ENCODE results near the gene INPP1. TPM values are rescaled to one million over a fixed set of nuclear protein-coding genes. Genes with fewer than 3 reads are reported as not detected.

Gene INPP1
- total and polyA plus RNA-seq, 2 of the 8 experiments (the other 6 are each of a cell fraction or from before 2014, with no cell fraction given), result 0.88 to 3.0 TPM

DNA sequence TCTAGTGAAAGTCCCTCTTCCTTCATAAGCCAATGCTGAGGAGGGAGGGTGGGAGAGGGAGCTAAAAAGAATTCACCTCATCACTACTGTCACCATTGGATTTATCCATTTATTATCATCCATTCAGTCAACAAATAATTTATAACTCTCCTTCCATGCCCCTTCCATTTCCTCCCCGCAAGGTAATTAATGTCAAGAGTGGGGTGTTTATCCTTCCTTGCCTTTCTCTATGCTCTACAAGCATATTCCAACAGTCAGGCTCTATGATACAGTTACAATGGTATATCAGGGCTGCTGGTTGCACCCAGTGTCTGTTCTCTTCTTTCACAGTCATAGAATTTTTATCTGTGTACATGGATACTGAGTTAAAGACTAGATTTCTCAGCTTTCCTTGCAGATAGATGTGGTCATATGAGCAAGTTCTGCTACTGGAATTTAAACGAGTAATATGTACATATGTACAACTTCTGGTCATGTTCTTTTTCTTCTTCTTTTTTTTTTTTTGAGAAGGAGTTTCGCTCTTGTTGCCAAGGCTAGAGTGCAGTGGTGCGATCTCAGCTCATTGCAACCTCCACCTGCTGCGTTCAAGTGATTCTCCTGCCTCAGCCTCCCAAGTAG, 59.7 kb downstream of the INPP1 start:
- POLR2A ChIA-PET (ENCODE audit: partially characterized antibody), result no interaction called here
- CTCF ChIA-PET (ENCODE audit: partially characterized antibody), result no interaction called here
- no peaks in the 10 kb centered on the region for H3K79me2 ChIP-seq (ENCODE audit: control insufficient read depth in 1 of 2, insufficient read depth in 2 of 2, low read length in 2 of 2)
- H3K9me3 ChIP-seq (ENCODE audit: insufficient read depth in 2 of 2, low read depth in 1 of 2, low read length in 1 of 2), result no peaks in the 10 kb centered on the region
- no peaks in the 10 kb centered on the region for H3K36me3 ChIP-seq (ENCODE audit: control insufficient read depth in 2 of 4, insufficient read depth in 4 of 4, low read length in 3 of 4)
- H3K4me1 ChIP-seq (replicated peaks in 1 of 4; ENCODE audit: control insufficient read depth in 3 of 4, insufficient read depth in 4 of 4, low read length in 3 of 4), result peaks cover 3 to 6% (median 4%) of the 10 kb centered on the region in 4 experiments; a peak in 6 of 7 replicates
- H2BK12ac ChIP-seq (ENCODE audit: low read depth, low read length), result no peak overlapping the region
- H3K14ac ChIP-seq (ENCODE audit: insufficient read length), result no peak overlapping the region
- H3K4me3 ChIP-seq (ENCODE audit: extremely low read depth in 1 of 4, insufficient read depth in 2 of 4, low read depth in 3 of 4, low read length in 4 of 4), result no peak overlapping the region
- no peak overlapping the region for H3K4me2 ChIP-seq (ENCODE audit: insufficient read depth in 1 of 2, low read depth in 2 of 2, low read length in 2 of 2)
- DNase-seq (ENCODE audit: low read depth in 1 of 2, low spot score in 2 of 2), result no peak
- no peak overlapping the region for H2BK120ac ChIP-seq (replicated peaks; ENCODE audit: low read depth, low read length)
- H3K27me3 ChIP-seq (replicated peaks in 1 of 4; ENCODE audit: control insufficient read depth in 3 of 4, extremely low read depth in 1 of 4, insufficient read depth in 3 of 4, low read length in 3 of 4), result peaks cover 2 to 12% (median 10%) of the 10 kb centered on the region in 4 experiments; a peak in 6 of 7 replicates
- H3K23me2 ChIP-seq (ENCODE audit: low read depth, low read length), result peaks cover 6% of the 10 kb centered on the region; the same call in 1 of the 2 replicates
- H2BK20ac ChIP-seq (ENCODE audit: low read length), result no peak overlapping the region
- no peak overlapping the region for H2BK5ac ChIP-seq (ENCODE audit: low read depth, low read length)
- H4K8ac ChIP-seq (ENCODE audit: extremely low read depth, insufficient read depth, low read length), result no peak overlapping the region
- no peak overlapping the region for H2AFZ ChIP-seq (ENCODE audit: low read length)
- H3K9ac ChIP-seq (replicated peaks in 1 of 4; ENCODE audit: extremely low read depth in 1 of 4, low read depth in 3 of 4, low read length in 3 of 4), result no peak overlapping the region
- no peak overlapping the region for H2BK15ac ChIP-seq (ENCODE audit: low read length)
- H3K18ac ChIP-seq (ENCODE audit: extremely low read depth, low read length), result no peak overlapping the region
- H3K27ac ChIP-seq (ENCODE audit: low read depth, low read length), result no peak overlapping the region
- FAIRE-seq, result no peak
- H4K91ac ChIP-seq (replicated peaks; ENCODE audit: insufficient read length, low read length), result no peak overlapping the region
- H3K79me1 ChIP-seq (ENCODE audit: low read depth, low read length), result no peaks in the 10 kb centered on the region
- no peak overlapping the region for H2AK5ac ChIP-seq (ENCODE audit: low read depth, low read length)
- H3K23ac ChIP-seq (ENCODE audit: insufficient read length), result no peak overlapping the region
- WGBS, 2 experiments (ENCODE audit: extremely low coverage in 1 of 2, insufficient coverage in 1 of 2, insufficient read length in 1 of 2, insufficient replicate concordance in 2 of 2, low coverage in 1 of 2, low lambda C conversion rate in 2 of 2, missing lambda C conversion rate in 1 of 2), result 78% methylated on average over 4 of the region's 5 CpGs; no CpG with 5 or more reads in 1 of the 2 experiments
- H3K4ac ChIP-seq (replicated peaks; ENCODE audit: insufficient read length, low read depth, low read length), result no peak overlapping the region
- H4K5ac ChIP-seq (ENCODE audit: insufficient read length, low read depth, low read length), result no peak overlapping the region
- H3K56ac ChIP-seq (replicated peaks; ENCODE audit: insufficient read length, low read depth, low read length), result no peak overlapping the region
- no peak for TF ChIP-seq SIN3A (conservative IDR thresholded peaks at IDR 0.05 in 1 of 2, IDR thresholded peaks at IDR 0.05 in 1 of 2; ENCODE audit: low read depth in 1 of 2, low read length in 2 of 2)
- no peak for TF ChIP-seq FOSL1 (IDR thresholded peaks at IDR 0.05; ENCODE audit: insufficient read depth, low read depth, low read length)
- TF ChIP-seq, protein P1, sequence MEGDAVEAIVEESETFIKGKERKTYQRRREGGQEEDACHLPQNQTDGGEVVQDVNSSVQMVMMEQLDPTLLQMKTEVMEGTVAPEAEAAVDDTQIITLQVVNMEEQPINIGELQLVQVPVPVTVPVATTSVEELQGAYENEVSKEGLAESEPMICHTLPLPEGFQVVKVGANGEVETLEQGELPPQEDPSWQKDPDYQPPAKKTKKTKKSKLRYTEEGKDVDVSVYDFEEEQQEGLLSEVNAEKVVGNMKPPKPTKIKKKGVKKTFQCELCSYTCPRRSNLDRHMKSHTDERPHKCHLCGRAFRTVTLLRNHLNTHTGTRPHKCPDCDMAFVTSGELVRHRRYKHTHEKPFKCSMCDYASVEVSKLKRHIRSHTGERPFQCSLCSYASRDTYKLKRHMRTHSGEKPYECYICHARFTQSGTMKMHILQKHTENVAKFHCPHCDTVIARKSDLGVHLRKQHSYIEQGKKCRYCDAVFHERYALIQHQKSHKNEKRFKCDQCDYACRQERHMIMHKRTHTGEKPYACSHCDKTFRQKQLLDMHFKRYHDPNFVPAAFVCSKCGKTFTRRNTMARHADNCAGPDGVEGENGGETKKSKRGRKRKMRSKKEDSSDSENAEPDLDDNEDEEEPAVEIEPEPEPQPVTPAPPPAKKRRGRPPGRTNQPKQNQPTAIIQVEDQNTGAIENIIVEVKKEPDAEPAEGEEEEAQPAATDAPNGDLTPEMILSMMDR (IDR thresholded peaks at IDR 0.05; ENCODE audit: control extremely low read depth in 1 of 3, insufficient read depth in 1 of 3, low read depth in 1 of 3, low read length in 3 of 3), result no peak
- TF ChIP-seq CEBPB (IDR thresholded peaks at IDR 0.05; ENCODE audit: low read depth, low read length), result no peak
- TF ChIP-seq CHD1 (IDR thresholded peaks at IDR 0.05; ENCODE audit: low read depth, low read length), result no peak
- no peak for TF ChIP-seq POU5F1 (IDR thresholded peaks at IDR 0.05; ENCODE audit: low read depth, low read length)
- no peak for TF ChIP-seq YY1 (IDR thresholded peaks at IDR 0.05; ENCODE audit: low read depth, low read length)
- TF ChIP-seq CREB1 (IDR thresholded peaks at IDR 0.05), result no peak
- TF ChIP-seq NANOG (IDR thresholded peaks at IDR 0.05; ENCODE audit: insufficient read depth, low read depth, low read length, poor library complexity, severe bottlenecking), result no peak
- no peak for TF ChIP-seq PHF8 (conservative IDR thresholded peaks at IDR 0.05; ENCODE audit: low read depth, low read length)
- no peaks in the 10 kb centered on the region for H4K20me1 ChIP-seq (replicated peaks in 1 of 2; ENCODE audit: control insufficient read depth in 1 of 2, insufficient read depth in 2 of 2, low read length in 2 of 2)

Measured in H1 (cell line).